Type B pancreatic cell (in vitro differentiated cells): Measurements from ENCODE around the gene EFNA5. TPM values are rescaled to one million over a fixed set of nuclear protein-coding genes. Genes with fewer than 3 reads are reported as not detected.

Experiments used
- DNase-seq: peaks from one replicate; pipeline ENCODE4 v3.0.0; 2021; ENCODE audit warnings: mixed read lengths; ENCODE audit not compliant: unreplicated experiment; ENCODE audit errors: extremely low spot score
- H3K27ac Mint-ChIP-seq: 2 replicates; pipeline ENCODE4 v1.8.0; 2021; ENCODE audit warnings: mild to moderate bottlenecking, mixed read lengths
- H3K27me3 Mint-ChIP-seq: 2 replicates; pipeline ENCODE4 v1.8.0; 2021; ENCODE audit warnings: mixed read lengths
- H3K36me3 Mint-ChIP-seq: 2 replicates; pipeline ENCODE4 v1.8.0; 2021; ENCODE audit warnings: mixed read lengths
- H3K4me1 Mint-ChIP-seq: one replicate; pipeline ENCODE4 v1.8.0; 2021; ENCODE audit warnings: mixed read lengths; ENCODE audit not compliant: unreplicated experiment
- H3K4me3 Mint-ChIP-seq: 2 replicates; pipeline ENCODE4 v1.8.0; 2021; ENCODE audit warnings: mild to moderate bottlenecking, mixed read lengths
- H3K9me3 Mint-ChIP-seq: 2 replicates; pipeline ENCODE4 v1.8.0; 2021; ENCODE audit warnings: mixed read lengths
- total RNA-seq: library from RNA; stranded (reverse); gene quantifications from 2 replicates; pipeline ENCODE4 v1.2.1, GENCODE V29; 2021; ENCODE audit warnings: low replicate concordance
- TF ChIP-seq, protein P1 (sequence below): fragments of 200-600 bp; sonication (generic); conservative IDR thresholded peaks from 2 replicates; pipeline ENCODE4 v1.5.0; 2021; ENCODE audit warnings: antibody characterized with exemption, mild to moderate bottlenecking

Gene EFNA5
- total RNA-seq, 1 donor from 2014 or later: 65.0 TPM

DNA sequence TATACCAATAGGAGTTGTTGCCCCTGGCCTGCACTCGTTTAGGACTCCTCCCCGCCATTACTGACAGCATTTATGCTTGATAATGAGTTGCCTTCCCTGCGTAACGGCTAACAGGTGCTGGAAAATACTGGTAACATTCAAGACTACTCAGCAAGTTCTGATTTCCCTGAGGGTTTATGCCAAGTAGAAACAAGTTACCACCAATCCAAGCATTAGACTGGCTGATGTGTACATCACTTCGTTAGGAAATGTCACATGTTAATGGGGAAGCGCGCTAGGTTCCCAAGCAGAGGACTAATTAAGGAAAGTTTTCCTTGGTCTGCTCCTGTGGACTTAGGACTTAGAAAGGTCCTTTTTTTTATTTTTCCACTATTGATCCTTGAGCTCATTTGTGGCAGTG, 302.1 kb downstream of the EFNA5 start:
- Mint-ChIP-seq H3K27me3 (no peaks in the 10 kb centered on the region), H3K9me3 (peaks cover 11% of the 10 kb centered on the region), H3K4me3 (no peak overlapping the region), H3K27ac (no peak overlapping the region), H3K4me1 (peaks cover 19% of the 10 kb centered on the region), H3K36me3 (no peaks in the 10 kb centered on the region)
- TF ChIP-seq, protein P1, sequence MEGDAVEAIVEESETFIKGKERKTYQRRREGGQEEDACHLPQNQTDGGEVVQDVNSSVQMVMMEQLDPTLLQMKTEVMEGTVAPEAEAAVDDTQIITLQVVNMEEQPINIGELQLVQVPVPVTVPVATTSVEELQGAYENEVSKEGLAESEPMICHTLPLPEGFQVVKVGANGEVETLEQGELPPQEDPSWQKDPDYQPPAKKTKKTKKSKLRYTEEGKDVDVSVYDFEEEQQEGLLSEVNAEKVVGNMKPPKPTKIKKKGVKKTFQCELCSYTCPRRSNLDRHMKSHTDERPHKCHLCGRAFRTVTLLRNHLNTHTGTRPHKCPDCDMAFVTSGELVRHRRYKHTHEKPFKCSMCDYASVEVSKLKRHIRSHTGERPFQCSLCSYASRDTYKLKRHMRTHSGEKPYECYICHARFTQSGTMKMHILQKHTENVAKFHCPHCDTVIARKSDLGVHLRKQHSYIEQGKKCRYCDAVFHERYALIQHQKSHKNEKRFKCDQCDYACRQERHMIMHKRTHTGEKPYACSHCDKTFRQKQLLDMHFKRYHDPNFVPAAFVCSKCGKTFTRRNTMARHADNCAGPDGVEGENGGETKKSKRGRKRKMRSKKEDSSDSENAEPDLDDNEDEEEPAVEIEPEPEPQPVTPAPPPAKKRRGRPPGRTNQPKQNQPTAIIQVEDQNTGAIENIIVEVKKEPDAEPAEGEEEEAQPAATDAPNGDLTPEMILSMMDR: no peak
- DNase-seq: no peak

DNA sequence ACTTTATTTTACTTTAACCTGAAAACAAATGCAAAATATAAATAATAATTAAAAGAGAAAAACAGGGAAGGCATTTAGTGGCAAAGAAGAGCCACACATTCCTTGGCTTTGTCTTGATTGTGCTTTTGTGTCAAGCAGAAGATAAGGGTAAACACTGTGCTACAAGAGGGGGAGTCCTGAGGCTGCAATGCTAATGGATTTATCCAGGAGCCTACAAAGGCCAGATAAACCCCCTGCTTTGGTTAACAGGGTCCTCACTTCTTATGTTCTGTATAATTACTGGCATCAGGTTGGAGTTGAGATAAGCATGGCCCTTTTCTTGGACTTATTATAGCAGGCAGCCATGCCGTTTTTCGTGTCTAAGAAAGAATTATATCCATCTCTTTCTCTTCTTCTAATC, 302.8 kb downstream of the EFNA5 start:
- peaks cover 11% of the 10 kb centered on the region for H3K9me3 Mint-ChIP-seq
- TF ChIP-seq, protein P1: no peak

DNA sequence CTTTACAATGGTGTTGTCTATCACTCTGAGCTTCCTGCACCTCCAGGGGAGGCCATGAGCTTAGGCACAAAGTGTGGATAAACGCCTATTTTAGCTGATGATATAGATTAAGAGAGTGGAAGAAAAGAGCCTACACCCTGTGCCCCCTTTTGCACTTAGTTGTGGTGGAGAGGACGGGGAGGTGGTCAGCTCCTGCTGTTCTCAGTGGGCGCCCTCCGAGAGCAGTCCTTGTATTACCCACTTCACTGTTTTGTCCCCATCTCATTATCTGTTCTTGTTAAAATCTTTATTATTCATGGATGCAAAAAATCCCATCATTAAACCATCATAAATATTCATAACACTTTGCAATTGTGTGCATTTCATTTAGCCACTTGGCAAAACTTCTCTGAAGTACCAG, 303.3 kb downstream of the EFNA5 start:
- peaks cover 12% of the 10 kb centered on the region for H3K4me1 Mint-ChIP-seq
- TF ChIP-seq, protein P1: no peak
- H3K27me3 Mint-ChIP-seq: no peaks in the 10 kb centered on the region
- H3K9me3 Mint-ChIP-seq: peaks cover 11% of the 10 kb centered on the region
- no peak for DNase-seq
- no peak overlapping the region for H3K4me3 Mint-ChIP-seq
- no peaks in the 10 kb centered on the region for H3K36me3 Mint-ChIP-seq
- H3K27ac Mint-ChIP-seq: no peak overlapping the region

More for the DNA sequence above, 302.8 kb downstream of the EFNA5 start:
- DNase-seq: no peak
- Mint-ChIP-seq H3K27ac (no peak overlapping the region), H3K4me1 (peaks cover 14% of the 10 kb centered on the region), H3K36me3 (no peaks in the 10 kb centered on the region), H3K27me3 (no peaks in the 10 kb centered on the region), H3K4me3 (no peak overlapping the region)

DNA sequence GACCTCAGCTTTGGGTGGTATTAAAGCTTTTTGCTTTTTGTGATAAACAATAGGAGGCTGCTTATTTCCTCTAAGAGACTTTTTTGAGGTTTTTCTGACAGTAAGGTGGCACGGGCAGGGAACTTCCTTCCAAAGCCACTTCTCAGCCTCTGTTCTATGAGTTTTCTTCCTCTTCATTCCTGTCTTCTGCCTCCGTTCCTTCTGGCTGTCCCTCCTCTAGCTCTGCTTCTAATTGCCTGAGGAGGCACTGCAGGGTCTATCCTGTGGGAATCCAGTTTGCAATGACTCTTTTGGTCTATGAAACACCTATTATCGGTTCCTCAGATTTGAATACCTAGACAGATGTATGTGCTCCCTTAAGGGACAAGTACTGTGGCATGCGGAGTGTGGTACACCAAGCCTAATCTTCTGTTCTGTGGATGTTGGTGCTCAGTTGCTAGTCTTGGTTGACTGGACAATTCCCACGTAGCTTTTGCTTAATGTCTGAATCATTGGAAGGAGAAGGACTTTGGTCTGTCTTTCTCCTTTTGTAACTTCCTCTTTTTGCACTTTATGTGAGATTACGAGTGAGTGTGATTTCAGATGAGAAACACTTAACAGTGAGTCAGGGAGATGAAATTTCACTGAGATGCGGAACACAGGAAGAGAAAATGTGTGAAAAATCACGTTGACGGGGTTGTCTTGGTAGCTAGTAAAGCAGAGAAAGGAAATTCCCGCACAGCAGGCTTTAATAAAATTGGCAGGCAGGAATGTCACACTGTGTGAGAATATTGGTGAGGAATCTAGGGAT, 305.2 kb downstream of the EFNA5 start:
- Mint-ChIP-seq H3K36me3 (no peaks in the 10 kb centered on the region), H3K4me1 (peaks cover 13% of the 10 kb centered on the region), H3K9me3 (peaks cover 11% of the 10 kb centered on the region), H3K4me3 (no peak overlapping the region), H3K27ac (no peak overlapping the region), H3K27me3 (no peaks in the 10 kb centered on the region)
- TF ChIP-seq, protein P1: no peak
- DNase-seq: no peak

DNA sequence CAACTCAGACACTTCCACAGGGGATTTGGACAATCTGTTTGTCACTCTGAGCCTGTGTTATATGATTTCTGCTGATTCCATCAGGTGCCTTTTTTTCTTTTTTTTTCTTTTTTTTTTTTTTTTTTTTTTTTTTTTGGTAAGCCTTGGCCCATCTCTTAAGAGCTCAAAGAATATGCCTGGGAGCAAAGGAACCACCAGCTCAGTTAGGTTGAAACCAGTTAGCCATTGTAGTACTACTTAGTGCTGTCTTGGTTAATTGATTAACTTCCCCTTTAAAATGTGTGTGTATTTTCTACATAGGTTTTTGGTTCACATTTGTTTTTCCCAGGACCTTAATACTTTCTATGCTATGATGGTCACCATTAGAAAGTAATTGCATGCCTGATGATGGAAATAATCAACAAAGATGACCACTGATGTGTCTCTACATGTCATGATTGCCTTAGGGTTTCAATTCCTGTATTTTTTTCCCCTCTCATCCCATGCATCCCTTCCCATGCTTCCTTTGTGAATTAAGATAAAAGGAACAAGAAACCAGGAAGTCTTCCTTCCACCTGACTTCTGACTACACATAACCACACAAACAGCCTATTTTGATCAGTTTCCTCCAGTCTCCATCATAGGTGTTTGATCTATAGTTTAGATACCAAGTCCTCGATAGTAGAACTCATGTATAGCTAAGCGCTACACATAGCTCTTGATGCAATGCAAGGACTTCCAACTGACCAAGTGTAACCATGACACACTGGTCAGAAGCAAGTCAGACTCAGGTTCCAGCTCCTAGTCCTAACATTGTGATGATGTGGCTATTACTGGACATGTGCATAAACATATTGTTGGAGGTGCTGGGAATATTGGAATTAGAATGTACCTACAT, 306.1 kb downstream of the EFNA5 start:
- H3K36me3 Mint-ChIP-seq: no peaks in the 10 kb centered on the region
- no peak overlapping the region for H3K27ac Mint-ChIP-seq
- TF ChIP-seq, protein P1: no peak
- H3K4me1 Mint-ChIP-seq: peaks cover 18% of the 10 kb centered on the region
- no peak overlapping the region for H3K4me3 Mint-ChIP-seq
- no peaks in the 10 kb centered on the region for H3K27me3 Mint-ChIP-seq
- peaks cover 11% of the 10 kb centered on the region for H3K9me3 Mint-ChIP-seq
- no peak for DNase-seq
